CD1c-positive myeloid dendritic cell (primary cell): ENCODE results near the gene ABHD13.
"Not testable (repeated sequence)": the region's sequence is repeated elsewhere in the genome, so short reads cannot be mapped to it uniquely, and the experiment has no call there.

Experiments
- DNase-seq: peaks from one replicate; pipeline ENCODE4 v3.0.0-alpha.2; 2016; ENCODE audit errors: extremely low spot score

ABHD13 gene

DNA sequence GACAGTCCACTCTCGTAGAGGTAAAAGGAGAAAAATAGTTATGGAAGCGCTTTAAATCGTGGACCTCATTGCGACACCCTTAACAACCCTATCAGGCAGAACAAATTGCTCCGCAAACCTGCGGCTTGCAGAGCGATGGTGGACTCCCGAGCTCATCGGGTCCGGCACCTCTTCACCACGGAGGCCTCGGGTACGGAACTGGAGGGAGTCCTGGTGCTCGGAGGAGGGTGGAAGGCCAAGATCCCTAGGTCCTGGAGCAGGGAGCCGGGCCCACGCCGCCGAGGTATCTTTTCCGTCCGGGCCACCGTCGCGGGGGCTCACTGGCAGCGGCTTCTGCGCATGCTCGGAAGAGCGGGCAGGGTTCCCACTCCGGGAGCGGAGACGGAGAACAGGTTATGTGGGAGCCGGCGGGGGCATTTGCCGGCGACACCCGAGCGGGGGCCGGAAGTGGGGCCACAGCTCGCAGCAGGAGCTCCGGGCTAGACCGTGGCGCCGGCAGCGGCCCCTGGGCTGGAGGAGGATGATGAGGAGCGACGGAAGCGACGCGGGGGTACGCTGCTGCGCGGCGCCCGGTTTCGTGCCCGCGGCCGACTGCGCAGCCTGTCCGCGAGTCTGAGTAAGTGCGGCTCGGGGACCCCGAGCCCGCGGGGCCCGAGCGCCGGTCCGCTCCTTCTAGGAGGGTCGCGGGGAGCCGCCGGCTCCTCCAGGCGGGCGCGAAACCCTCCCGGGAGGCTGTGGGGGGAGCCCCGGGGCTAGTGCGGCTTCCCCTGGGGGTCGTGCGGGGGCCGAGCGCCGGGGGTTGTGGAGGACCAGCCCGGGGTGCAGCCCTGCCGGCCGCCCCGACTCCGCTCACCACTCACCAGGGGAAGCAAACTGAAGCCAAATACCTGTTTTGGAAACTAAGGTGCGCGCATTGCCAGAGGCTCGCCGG is at the start of gene ABHD13:
ABHD13 (plus strand) TSS at position 349 of the 931 bp plus-strand sequence. CDS start 10,827 bp downstream, outside the sequence.
- DNase-seq = peak; percentile 96

DNA sequence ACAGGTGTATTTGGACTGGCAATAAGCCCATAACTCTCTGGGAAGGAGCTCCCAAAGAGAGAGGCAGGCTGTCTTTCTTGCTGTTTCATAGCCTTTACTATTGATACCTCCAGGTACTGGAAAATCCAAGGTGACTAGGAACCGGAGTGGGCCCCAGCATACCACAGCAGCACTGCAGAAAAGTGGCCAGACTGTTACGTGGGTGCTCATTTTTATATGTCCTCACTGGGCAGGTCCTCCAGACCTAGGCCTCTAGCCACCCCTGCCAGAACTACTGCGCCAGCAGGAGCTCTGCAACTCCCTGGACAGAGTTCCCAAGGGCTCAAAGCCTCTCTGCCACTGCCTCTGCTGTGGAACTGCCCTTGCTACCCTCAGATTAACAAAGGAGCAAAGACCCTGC is 49.3 kb upstream of the ABHD13 start:
- no peak for DNase-seq

DNA sequence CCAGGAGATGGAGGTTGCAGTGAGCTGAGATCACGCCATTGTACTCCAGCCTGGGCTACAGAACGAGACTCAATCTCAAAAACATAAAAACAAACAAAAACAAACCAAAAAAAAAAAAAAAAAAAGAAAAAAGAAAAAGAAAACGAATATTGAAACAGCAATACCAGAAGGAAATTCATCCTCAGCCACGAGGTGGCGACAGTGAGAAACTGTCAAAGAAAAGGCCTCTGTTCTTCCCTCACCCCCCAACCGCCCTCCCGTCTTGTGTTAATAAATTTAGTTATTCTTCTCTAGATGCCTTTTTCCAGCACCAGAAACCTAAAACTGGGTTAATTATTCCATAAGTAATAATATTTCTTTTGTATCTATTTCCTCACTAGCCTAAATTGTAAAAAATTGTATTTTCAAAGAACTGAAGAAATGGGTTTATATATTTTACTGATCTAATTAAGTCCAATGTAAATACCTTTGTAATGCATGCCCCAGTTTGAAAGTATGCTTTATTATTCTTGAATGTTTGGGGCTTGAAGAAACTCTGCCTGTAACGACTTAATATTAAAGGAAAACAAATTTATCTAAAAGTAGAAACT is 41.4 kb upstream of the ABHD13 start:
- DNase-seq = peak; percentile 29

- no peak for DNase-seq
Measured at GRCh38 chr13:108178078-108178477, 40.1 kb upstream of the ABHD13 start.

DNA sequence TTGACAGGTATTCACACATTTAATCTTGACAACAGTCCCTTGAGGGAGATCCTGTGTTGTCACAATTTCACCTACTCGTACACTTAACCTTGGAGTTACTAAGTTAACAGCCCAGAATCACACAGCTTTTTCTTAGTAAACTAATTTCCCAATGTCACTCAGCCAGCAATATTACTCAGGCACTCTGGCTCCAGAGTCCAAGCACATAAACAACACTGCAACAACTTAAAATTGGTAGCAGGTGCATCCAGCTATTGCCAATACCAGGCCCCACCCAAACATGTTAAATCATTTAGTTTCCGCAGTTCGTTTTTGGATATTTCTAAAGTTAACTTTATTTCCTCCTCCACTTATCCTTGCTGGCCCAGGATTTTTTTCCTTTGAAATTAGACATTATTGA is 35.5 kb upstream of the ABHD13 start:
- DNase-seq = no peak

GRCh38 chr13:108185223-108185622 is 33.0 kb upstream of the ABHD13 start:
- DNase-seq = no peak

GRCh38 chr13:108188260-108188659 is 29.9 kb upstream of the ABHD13 start:
- DNase-seq = no peak

GRCh38 chr13:108190897-108191296 is 27.3 kb upstream of the ABHD13 start:
- DNase-seq = no peak

- no peak for DNase-seq
Measured at GRCh38 chr13:108193806-108194205, 24.4 kb upstream of the ABHD13 start.

- DNase-seq = no peak
Measured at GRCh38 chr13:108194435-108194936, 23.7 kb upstream of the ABHD13 start.

DNA sequence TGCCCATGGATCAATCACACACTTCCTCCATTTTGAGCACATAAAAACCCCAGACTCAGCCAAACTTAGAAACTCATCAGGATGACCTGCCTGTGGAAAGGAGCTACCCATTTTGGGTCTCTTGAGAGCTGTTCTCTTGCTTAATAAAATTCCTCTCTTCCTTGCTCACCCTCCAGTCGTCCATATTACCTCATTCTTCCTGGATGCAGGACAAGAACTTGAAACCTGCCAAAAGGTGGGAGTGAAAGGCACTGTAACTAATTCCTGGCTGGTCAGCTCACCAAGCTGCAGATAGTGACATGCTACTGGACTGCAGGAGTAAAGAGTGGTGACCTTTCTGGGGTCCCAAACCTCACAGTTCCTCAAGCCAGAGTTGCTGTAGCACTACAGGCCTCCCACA is 23.0 kb upstream of the ABHD13 start:
- DNase-seq = no peak

DNA sequence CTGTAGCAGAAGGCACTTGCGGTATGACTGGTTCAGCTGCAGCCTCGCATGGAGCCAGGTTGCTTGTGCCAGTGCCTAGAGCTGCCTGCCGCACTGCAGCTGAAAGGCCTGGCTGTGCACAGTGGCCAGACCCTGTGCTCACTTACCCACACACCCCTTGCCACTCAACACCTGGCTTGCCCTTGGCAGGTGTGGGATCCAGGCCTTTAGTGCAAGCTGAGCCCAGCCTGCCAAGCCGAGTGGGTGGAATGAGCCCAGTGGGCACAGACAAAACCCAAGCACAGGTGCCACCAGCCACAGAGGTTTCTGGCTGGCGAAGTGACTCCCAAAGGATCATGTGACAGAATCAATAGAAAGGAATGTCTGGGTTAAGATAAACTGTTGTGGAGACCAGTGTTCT is 22.3 kb upstream of the ABHD13 start:
- no peak for DNase-seq

DNA sequence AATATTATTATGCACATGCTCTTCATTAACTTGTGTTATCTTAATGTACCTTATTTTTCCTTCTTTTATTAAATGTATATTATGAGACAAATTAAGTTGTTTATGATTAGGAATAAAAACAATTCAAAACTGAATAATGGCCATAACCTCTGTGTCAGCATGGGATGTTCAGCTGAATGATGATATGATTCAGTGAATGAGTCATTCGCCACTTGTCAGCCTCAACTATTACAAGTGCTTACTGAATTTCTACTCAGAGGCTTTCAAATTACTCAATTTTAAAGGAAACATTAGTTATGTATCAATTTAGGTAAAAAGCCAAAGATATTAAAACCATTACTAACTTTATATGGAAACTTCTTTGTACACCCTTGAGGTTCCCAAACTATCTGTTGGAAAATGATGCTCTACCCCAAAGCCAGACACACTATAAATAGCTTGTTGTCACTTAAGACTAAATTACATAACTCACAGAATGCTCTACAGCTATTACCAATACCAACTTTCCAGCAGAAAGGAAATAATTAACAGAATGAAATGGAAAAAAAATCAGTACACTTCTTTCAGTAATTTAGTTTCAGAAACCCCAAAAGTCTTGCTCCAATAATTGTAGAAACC is 17.3 kb upstream of the ABHD13 start:
- DNase-seq = no peak

GRCh38 chr13:108210551-108210950 is 7.6 kb upstream of the ABHD13 start:
- DNase-seq = no peak

- no peak for DNase-seq
Measured at GRCh38 chr13:108212886-108213285, 5.3 kb upstream of the ABHD13 start.

GRCh38 chr13:108213946-108214345 is 4.2 kb upstream of the ABHD13 start:
- DNase-seq = no peak

DNA sequence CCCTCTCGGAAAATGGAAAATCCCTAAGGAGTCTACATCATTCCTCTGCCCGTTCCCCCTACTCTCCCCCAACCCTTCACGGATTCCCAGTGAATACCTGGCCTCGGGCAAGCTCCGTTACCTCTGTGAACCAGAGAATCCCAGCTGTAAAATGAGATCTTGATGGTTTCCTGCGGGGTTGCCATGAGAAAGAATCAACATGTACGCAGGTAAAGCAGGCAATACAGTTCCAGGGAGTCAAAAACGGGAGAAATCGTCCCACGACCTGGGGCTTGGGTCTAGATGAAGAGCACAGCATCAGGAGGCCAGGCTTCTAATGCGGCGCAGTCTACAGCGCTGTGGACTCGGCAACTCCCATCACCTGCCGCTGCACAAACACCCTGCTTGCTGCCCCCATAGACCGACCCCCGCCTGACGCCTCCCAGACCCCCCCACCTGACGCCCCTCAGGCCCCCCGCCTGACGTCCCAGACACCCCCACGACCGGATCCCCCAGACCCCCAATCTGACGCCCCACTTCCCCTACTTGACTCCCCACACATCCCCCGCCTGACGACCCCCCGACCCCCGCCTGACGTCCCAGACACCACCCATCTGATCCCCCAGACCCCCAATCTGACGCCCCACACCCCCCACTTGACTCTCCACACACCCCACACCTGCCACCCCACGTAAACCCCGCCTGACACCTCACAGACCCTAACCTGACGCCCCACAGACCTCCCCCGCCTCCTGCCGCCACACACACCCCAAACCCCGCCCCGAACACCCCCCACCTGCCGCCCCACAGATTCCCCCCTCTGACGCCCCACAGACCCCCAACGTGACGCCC is 3.5 kb upstream of the ABHD13 start:
- DNase-seq = no peak

GRCh38 chr13:108215436-108215835 is 2.8 kb upstream of the ABHD13 start, which contains the start of gene LIG4:
TSS of gene LIG4 (minus strand) at chr13:108215536. CDS start at chr13:108211268, 4,268 bp downstream.
- DNase-seq = peak; percentile 95

DNA sequence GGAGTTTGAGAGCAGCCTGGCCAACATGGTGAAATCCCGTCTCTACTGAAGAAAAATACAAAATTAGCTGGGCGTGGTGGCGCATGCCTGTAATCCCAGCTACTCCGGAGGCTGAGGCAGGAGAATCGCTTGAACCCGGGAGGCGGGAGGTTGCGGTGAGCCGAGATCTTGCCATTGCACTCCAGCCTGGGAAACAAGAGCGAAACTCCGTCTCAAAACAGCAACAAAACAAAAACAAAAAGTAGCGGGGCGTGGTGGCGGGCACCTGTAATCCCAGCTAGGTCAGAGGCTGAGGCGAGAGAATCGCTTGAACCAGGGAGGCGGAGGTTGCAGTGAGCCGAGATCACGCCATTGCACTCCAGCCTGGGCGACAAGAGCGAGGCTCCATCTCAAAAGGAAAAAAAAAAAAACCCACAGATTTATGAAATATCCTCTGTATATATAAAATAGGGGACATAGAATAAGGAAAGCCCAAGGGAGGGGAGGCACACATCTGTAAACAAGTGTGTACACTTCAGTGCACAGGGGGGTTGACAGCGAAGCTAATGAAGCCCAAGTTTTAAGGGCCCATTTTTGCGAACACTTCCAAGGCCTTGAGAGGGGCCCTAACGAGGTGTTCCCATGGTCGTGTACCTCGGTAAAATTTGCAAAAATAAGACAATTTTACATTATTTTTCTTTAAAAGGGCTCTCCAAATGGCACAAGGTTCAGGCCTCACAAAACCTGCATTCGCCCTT is 717 bp upstream of the ABHD13 start:
- not testable (repeated sequence) for DNase-seq

- no peak for DNase-seq
Measured at GRCh38 chr13:108220041-108220440, 1.8 kb downstream of the ABHD13 start.
